OCI-LY1 (cell line): ENCODE results near the gene SUSD3.

Experiments
- H2AFZ ChIP-seq: fragments of 200-600 bp; sonication (generic), shearing (Covaris generic); 2 replicates; pipeline ENCODE4 v1.6.0; 2014; ENCODE audit warnings: antibody characterized with exemption, mild to moderate bottlenecking, low read length
- H3F3A ChIP-seq: fragments of 200-600 bp; sonication (generic), shearing (Covaris generic); 2 replicates; pipeline ENCODE4 v1.6.0; 2014; ENCODE audit warnings: mild to moderate bottlenecking, antibody characterized with exemption, low read length, moderate library complexity; ENCODE audit not compliant: insufficient read depth
- H3K27ac ChIP-seq: fragments of 200-600 bp; sonication (generic); 2 replicates; pipeline ENCODE4 v1.5.1; 2014; ENCODE audit warnings: low read length, mixed run types, mild to moderate bottlenecking, low read depth; ENCODE audit not compliant: poor library complexity, severe bottlenecking
- H3K27me3 ChIP-seq: fragments of 200-600 bp; sonication (generic); 2 replicates; pipeline ENCODE4 v1.6.0; 2014; ENCODE audit warnings: antibody characterized with exemption, mild to moderate bottlenecking, low read length, moderate library complexity; ENCODE audit not compliant: insufficient read depth
- H3K36me3 ChIP-seq: fragments of 200-600 bp; sonication (generic); 2 replicates; pipeline ENCODE4 v1.6.1; 2014; ENCODE audit warnings: mild to moderate bottlenecking, antibody characterized with exemption, low read length, moderate library complexity, mixed read lengths; ENCODE audit not compliant: insufficient read depth
- H3K4me1 ChIP-seq: fragments of 200-600 bp; sonication (generic); 2 replicates; pipeline ENCODE4 v1.5.1; 2014; ENCODE audit warnings: mild to moderate bottlenecking, low read length, moderate library complexity; ENCODE audit not compliant: insufficient read depth, severe bottlenecking
- H3K4me2 ChIP-seq: fragments of 200-600 bp; sonication (generic), shearing (Covaris generic); 2 replicates; pipeline ENCODE4 v1.6.1; 2014; ENCODE audit warnings: low read length
- H3K4me3 ChIP-seq: fragments of 200-600 bp; sonication (generic); 2 replicates; pipeline ENCODE4 v1.5.1; 2014; ENCODE audit warnings: low read length, low read depth, mild to moderate bottlenecking, mixed read lengths; ENCODE audit not compliant: poor library complexity, severe bottlenecking
- H3K79me2 ChIP-seq: fragments of 200-600 bp; shearing (Covaris generic); 2 replicates; pipeline ENCODE4 v1.6.1; 2016; ENCODE audit warnings: mixed run types, low read length, mixed read lengths; ENCODE audit not compliant: insufficient read depth
- H3K9ac ChIP-seq: fragments of 200-600 bp; sonication (generic), shearing (Covaris generic); 2 replicates; pipeline ENCODE4 v1.6.1; 2014; ENCODE audit warnings: mild to moderate bottlenecking, low read length, mixed read lengths
- H3K9me2 ChIP-seq: fragments of 200-600 bp; sonication (generic), shearing (Covaris generic); 2 replicates; pipeline ENCODE4 v1.6.1; 2014; ENCODE audit warnings: low read depth, mild to moderate bottlenecking, low read length, mixed read lengths
- H3K9me3 ChIP-seq: fragments of 200-600 bp; shearing (Covaris generic); 2 replicates; pipeline ENCODE4 v1.6.1; 2014; ENCODE audit warnings: low read length, mixed read lengths
- H4K20me1 ChIP-seq: fragments of 200-600 bp; sonication (generic), shearing (Covaris generic); 2 replicates; pipeline ENCODE4 v1.6.0; 2016; ENCODE audit warnings: mild to moderate bottlenecking, low read length; ENCODE audit not compliant: insufficient read depth
- EZH2 ChIP-seq: fragments of 200-600 bp; sonication (generic), shearing (Covaris generic); IDR thresholded peaks from 2 replicates; pipeline ENCODE4 v1.8.0; 2017; ENCODE audit warnings: borderline replicate concordance, mixed run types, mild to moderate bottlenecking, antibody characterized with exemption, low read length, moderate library complexity, mixed read lengths
- TF ChIP-seq, protein P1 (sequence below): fragments of 200-600 bp; sonication (generic), shearing (Covaris generic); IDR thresholded peaks from 2 replicates; pipeline ENCODE4 v1.5.1; 2017; ENCODE audit warnings: mild to moderate bottlenecking, antibody characterized with exemption, low read length, moderate library complexity, mixed read lengths

SUSD3 gene

DNA sequence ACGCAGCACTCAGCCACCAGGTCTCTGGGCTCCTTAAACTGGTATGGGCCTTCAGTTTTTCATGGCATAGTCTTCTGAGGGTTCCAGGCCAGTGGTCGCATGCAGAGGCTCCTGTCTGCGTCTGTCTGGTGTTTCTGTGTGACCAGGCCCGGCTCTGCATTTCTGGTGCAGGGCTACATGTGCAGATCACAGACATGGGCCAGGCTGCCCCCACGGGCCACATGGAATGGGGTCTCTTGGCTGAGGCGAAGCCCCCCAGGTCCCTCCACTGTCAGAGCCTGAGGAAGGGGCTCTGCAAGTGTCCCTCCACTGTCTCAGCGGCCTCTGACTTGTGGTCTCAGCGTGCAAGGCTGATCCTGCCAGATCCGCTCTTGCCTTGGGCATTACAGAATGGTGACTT, 21.9 kb downstream of the SUSD3 start:
- H3K36me3 ChIP-seq, result peaks cover 88% of the 10 kb centered on the region

DNA sequence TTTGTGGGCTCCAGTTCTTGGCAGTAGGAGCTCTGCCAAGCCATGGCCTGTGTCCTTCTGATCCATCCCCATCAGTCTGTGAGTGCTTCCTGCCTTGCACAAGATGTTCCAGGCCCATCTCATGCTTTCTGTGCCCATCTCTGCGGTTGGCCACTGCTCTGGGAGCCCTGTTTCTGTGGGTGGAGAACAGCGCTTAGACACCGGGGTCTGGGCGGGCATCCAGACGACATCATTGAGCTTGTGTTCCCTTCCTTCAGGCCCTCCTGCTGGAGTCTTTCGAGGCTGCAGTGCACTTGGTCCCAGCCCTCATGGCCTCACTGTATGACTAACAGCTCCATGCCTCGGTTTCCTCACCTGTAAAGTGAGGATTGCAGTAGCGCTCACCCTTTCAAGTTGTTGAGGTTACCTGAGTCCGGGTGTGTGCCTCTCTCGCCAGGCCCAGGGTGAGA, 22.6 kb downstream of the SUSD3 start:
- Histone ChIP-seq H3K4me2 (no peak overlapping the region), H3K9me3 (no peaks in the 10 kb centered on the region), H3K27ac (no peak overlapping the region), H3K4me3 (no peak overlapping the region), H3K27me3 (no peaks in the 10 kb centered on the region), H3K4me1 (no peaks in the 10 kb centered on the region), H3K79me2 (no peaks in the 10 kb centered on the region), H3K36me3 (peaks cover 90% of the 10 kb centered on the region), H3K9ac (no peak overlapping the region), H3F3A (no peaks in the 10 kb centered on the region), H3K9me2 (no peaks in the 10 kb centered on the region), H2AFZ (no peak overlapping the region), H4K20me1 (no peaks in the 10 kb centered on the region)
- TF ChIP-seq EZH2, result no peak
- TF ChIP-seq, protein P1, sequence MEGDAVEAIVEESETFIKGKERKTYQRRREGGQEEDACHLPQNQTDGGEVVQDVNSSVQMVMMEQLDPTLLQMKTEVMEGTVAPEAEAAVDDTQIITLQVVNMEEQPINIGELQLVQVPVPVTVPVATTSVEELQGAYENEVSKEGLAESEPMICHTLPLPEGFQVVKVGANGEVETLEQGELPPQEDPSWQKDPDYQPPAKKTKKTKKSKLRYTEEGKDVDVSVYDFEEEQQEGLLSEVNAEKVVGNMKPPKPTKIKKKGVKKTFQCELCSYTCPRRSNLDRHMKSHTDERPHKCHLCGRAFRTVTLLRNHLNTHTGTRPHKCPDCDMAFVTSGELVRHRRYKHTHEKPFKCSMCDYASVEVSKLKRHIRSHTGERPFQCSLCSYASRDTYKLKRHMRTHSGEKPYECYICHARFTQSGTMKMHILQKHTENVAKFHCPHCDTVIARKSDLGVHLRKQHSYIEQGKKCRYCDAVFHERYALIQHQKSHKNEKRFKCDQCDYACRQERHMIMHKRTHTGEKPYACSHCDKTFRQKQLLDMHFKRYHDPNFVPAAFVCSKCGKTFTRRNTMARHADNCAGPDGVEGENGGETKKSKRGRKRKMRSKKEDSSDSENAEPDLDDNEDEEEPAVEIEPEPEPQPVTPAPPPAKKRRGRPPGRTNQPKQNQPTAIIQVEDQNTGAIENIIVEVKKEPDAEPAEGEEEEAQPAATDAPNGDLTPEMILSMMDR, result no peak

More for the DNA sequence above, 21.9 kb downstream of the SUSD3 start:
- no peak for TF ChIP-seq EZH2
- TF ChIP-seq, protein P1, result no peak
- Histone ChIP-seq H4K20me1 (no peaks in the 10 kb centered on the region), H3K9me2 (no peaks in the 10 kb centered on the region), H3K27me3 (no peaks in the 10 kb centered on the region), H3K4me1 (no peaks in the 10 kb centered on the region), H3K4me2 (no peak overlapping the region), H3K9me3 (no peaks in the 10 kb centered on the region), H3F3A (no peaks in the 10 kb centered on the region), H3K79me2 (no peaks in the 10 kb centered on the region), H3K4me3 (no peak overlapping the region), H2AFZ (no peak overlapping the region), H3K9ac (no peak overlapping the region), H3K27ac (no peak overlapping the region)

DNA sequence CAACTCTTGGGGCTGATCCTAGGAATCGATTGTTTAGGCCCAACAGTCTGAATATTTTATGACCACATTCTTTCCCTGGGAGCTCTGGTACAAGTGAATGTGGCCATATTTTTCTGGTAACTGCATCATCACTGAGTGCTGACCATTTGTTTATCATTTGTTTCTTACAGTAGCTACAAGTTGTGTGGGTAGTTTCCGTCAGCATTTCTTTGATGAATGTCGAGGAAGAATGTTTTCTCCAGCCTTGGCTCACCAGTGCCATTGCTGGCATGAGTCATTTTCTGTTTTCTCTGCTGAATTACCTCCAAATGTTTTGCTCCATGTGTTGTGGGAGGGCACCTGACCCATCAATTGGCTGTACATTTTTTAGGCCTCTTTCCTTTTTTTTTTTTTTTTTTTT, 23.4 kb downstream of the SUSD3 start:
- Histone ChIP-seq H3K4me1 (no peaks in the 10 kb centered on the region), H2AFZ (no peak overlapping the region), H3K27ac (no peak overlapping the region), H3K27me3 (no peaks in the 10 kb centered on the region), H3K79me2 (no peaks in the 10 kb centered on the region), H3K4me2 (no peak overlapping the region), H3K4me3 (no peak overlapping the region), H3K9me3 (no peaks in the 10 kb centered on the region), H3K9me2 (no peaks in the 10 kb centered on the region), H3F3A (no peaks in the 10 kb centered on the region), H3K36me3 (peaks cover 88% of the 10 kb centered on the region), H4K20me1 (no peaks in the 10 kb centered on the region), H3K9ac (no peak overlapping the region)
- TF ChIP-seq, protein P1, result no peak
- TF ChIP-seq EZH2, result no peak
